GM19023 (cell line): ENCODE data around the gene CSAD.
A peak's percentile ranks its signal among the peaks of the same experiment; 100 is the strongest.
"Not testable (repeated sequence)": the region's sequence is repeated elsewhere in the genome, so short reads cannot be mapped to it uniquely, and the experiment has no call there.

Experiments
- ATAC-seq: cut with Tn5 transposase; IDR thresholded peaks from one replicate; pipeline ENCODE4 v1.9.1; 2021; ENCODE audit warnings: mild to moderate bottlenecking, moderate library complexity; ENCODE audit not compliant: unreplicated experiment

Gene CSAD

DNA sequence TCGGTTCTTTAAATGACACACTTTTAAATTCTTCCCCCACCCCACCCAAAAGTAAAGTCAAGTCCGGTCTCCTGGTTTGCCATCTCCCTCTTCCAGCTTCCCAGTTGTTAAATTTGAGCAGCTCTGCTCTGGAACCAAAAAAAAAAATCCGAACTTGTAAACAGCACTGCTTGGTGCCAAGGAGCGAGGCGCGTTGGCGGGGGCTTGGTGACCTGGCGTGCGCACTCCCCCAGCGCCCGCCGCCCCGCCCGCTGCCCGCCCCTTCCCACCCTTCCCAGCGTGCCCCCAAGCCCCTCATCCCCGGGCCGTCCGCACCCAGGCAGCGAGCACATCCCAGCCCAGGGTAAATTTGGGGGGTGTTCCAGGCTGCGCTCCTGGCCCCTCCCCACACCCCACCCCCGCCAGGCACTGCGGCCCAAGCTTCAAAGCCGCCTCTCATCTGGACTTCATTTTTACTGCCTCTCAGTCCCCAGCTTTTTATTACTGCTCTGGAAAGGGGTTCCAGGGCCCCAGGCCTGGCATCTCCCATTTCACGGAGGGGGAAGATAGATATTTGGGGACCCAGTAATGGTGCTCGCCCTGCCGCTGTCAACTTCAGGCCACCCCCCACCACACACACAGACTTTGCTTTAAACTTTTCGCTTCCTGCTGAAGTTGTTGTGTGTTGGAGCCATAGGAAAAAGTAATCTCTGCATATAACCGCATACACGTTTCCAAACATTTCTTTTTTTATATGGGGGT is 38.0 kb upstream of the CSAD start:
- no peak for ATAC-seq

DNA sequence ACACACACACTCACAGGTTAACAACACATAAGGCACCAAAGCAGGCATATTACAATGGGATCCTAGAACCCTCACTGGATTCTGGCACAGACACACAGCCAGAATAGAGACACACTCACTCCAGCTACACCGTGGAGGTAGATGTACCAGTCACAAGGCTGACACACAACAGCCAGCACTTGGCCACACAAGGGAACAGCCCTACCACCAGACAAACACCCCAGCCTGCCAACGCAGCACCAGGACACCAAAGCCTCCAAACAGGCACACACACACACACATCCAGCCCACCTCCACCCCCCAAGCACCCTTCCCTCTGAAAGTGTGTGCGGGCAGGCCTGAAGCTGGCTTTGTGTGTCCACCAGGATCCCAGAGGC is 37.2 kb upstream of the CSAD start:
- no peak for ATAC-seq

GRCh38 chr12:53217051-53217930 is 36.6 kb upstream of the CSAD start:
- no peak for ATAC-seq

GRCh38 chr12:53215497-53215896 is 34.8 kb upstream of the CSAD start:
- ATAC-seq, result no peak

DNA sequence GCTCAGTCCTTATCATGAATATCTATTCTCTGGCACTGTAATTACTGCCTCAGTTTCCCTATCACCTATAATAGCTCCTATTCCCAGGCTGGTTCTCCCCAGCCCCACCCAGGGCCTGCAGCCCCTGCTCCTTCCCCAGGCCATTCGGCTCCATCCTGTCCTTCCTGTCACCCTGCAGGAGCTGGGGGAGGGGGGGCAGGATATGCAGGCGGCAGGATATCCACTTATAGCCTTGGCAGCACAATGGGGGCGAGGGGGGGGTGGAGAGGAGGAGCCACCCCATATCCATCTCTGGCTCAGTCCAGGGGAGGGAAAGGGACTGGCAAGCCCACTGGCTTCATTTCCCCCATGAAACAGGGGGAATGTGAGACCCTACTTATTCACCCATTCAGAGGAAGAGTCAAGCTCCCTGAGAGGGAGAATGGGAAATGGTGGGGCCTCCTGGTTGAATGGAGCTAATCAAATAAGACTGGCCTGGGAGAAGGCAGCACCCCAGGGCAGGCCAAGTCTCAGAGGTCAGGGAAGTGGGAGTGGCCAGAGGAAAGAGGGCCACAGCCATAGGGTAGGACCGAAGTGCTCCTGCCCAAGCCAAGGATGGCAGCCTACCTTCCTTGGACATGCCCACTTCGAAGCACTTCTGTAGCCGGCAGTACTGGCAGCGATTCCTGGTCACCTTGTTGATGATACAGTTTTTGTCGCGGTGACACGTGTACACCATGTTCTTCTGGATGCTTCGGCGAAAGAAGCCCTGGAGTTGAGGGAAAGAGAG is 34.1 kb upstream of the CSAD start:
- no peak for ATAC-seq

GRCh38 chr12:53214221-53214620 is 33.5 kb upstream of the CSAD start:
- no peak for ATAC-seq

- ATAC-seq, result no peak
These were observed 32.6 kb upstream of the CSAD start for GRCh38 chr12:53213348-53213747.

DNA sequence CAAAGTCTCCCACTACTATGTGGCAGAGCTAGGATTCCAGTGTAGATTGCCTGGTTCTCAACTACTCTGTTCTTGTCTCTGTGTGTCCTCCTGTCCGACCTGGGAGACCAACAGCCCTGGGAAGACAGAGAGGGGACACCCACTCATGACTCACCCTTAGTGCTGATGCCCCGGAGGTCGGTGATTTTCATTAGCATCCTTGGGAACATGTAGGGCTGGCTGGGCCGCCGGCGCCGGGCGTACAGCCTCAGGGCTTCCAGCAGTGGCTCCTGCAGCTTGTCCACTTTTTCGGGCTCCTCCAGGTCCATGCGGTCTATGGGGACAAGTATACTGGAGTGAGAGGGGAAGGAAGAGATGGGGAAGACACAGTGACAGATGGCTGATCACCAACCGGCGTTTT is 32.2 kb upstream of the CSAD start:
- no peak for ATAC-seq

- ATAC-seq, result no peak
These were observed 31.0 kb upstream of the CSAD start for GRCh38 chr12:53211476-53212381.

DNA sequence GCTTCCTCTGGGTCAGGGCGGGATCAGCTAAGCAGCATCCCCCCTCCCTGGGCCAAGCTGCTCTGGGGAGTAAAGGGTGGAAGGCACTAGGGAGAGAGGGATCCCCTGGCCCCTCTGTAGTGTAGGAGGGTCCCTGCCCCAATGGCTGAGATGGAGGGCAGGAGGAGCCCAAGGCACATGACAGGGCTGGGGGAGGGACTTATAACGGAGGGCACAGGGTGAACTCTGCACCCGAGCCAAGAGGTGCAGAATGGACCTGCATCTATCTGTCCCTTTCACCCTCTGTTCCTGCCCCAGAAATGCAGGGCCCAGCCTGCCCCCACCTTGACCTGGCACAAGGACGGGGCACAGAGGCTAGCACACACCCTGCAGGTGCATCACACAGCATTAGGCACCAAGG is 30.1 kb upstream of the CSAD start:
- no peak for ATAC-seq

DNA sequence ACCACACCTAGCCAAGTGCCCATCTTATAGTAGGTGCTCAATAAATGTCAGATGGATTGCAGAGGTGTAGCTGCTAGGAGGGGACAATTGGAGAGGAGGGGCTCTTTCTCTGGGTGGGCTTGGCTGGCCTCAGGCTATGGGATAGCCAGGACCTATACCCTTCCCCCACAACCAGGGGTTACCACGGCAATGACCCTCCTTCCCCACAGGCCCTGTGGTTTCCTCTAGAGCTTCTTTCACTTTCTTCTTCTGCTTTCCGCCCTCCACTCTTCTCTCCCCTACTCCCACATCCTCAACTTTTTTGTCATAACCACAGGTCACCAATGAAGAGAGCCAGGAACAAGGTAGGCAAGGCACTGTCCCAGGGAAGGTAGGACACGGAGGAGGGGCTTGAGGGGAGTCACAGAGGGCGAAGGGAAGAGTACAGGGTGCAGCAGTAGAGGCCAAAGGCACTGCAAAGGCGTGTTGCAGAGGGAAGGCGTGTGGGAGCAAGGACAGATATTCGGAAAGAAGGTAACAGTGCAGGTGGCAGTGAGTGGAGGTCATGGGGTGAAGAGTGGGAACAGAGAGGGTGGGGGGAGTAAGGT is 28.2 kb upstream of the CSAD start:
- ATAC-seq, result peak; percentile 37

GRCh38 chr12:53208435-53208834 is 27.7 kb upstream of the CSAD start:
- ATAC-seq, result no peak

GRCh38 chr12:53207042-53207441 is 26.3 kb upstream of the CSAD start, which contains the start of gene ITGB7:
Gene ITGB7 (minus strand): TSS chr12:53207251. CDS start chr12:53200443, 6,808 bp downstream.
- no peak for ATAC-seq

GRCh38 chr12:53205747-53206419 is 25.2 kb upstream of the CSAD start:
- peak; percentile 69 for ATAC-seq

- no peak for ATAC-seq
These were observed 23.6 kb upstream of the CSAD start for GRCh38 chr12:53204351-53204750.

DNA sequence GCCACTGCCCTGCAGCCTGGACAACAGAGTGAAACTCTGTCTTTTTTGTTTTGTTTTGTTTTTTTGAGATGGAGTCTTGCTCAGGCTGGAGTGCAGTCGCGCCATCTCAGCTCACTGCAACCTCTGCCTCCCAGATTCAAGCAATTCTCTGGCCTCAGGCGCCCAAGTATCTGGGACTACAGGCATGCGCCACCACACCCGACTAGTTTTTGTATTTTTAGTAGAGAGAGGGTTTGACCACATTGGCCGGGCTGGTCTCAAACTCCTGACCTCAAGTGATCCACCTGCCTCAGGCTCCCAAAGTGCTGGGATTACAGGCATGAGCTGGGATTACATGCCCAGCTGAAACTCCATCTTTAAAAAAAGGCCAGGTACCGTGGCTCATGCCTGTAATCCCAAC is 21.6 kb upstream of the CSAD start:
- ATAC-seq, result not testable (repeated sequence)

GRCh38 chr12:53201639-53202038 is 20.9 kb upstream of the CSAD start:
- ATAC-seq, result no peak

DNA sequence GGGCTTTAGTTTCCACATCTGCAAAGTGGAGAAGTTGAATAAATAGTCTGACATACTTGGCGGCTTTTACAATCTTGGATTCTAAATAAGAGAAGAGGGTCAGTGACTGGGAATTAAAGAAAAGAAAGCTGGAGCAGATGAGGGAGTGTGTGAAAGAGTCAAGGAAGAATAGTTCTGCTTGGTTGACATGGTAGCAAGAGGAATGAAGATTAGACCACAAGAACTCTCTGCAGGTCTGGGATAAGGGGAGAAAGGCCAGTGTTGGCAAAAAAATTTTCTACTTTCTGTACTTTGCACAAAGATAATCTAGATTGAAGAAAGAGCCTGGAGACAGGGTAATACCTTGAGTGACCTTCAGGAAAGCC is 20.4 kb upstream of the CSAD start:
- ATAC-seq, result no peak

DNA sequence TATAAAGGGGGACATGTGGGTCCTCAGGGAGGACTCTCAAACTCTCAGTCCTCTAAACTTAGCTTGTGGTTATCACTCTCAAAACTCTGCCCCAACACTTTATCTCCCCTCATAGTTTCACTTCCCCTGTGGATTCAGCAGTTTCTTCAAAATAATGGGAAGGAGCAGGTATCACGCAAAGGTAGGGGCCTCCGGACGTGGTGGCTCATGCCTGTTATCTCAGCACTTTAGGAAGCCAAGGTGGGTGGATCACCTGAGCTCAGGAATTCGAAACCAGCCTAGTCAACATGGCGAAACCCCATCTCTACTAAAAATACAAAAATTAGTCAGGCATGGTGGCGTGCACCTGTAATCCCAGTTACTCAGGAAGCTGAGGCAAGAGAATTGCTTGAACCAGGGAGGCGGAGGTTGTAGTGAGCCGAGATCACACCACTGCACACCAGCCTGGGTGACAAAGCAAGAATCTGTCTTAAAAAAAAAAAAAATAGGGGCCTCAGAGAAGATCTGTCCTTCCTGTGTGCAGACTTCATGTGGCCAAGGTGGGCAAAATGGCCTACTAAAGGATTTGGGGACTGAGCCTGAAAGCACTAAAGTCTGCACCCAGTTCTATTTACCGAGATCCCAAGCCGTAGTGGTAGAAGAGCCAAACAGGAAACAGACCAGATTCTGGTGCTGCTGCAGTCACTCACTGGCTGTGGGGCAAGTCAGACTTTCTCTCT is 19.9 kb upstream of the CSAD start:
- peak; percentile 43 for ATAC-seq
